Limb (tissue), 2 donors: Measurements from ENCODE around the gene PATL2.
"Not testable (repeated sequence)": the region's sequence is repeated elsewhere in the genome, so short reads cannot be mapped to it uniquely, and the experiment has no call there.

Experiments
- DNase-seq, 2 donors: peaks; one replicate each; pipeline ENCODE4 v3.0.0-alpha.2; 2016; ENCODE audit errors: extremely low spot score in 2 of 2

PATL2 gene

DNA sequence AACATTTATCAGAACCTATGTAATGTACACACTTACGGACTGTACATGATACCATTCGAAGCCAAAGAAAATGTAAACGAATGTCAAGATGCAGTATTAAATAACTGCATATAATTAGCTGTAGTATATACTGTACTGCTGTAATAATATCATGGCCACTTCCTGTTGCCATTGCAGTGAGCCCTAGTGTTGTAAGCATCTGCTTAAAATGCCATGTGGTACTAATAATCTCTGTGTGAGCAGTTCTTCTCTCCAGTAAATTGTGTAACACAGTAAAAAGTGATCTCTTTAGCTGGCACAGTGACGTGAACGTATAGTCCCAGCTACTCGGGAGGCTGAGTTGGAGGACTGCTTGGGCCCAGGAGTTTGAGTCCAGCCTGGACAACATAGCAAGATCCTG lies 56.3 kb downstream of the PATL2 start:
- DNase-seq = no peak

DNA sequence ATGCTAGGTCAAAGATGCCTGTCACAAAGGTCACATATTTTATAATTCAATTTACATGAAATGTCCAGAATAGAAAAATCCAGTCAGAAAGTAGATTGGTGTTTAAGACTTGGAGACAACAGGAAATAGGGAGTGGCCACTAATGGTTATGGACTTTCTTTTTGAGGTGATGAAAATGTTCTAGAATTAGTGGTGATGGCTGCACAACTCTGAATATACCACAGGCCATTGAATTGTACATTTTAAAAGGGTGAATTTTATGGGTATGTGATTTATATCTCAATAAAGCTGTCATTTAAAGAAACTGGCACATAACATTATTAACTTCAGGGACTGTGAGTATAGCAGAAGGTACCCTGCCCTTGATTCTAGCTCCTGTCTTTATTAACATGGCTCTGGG lies 63.5 kb downstream of the PATL2 start:
- DNase-seq = no peak

DNA sequence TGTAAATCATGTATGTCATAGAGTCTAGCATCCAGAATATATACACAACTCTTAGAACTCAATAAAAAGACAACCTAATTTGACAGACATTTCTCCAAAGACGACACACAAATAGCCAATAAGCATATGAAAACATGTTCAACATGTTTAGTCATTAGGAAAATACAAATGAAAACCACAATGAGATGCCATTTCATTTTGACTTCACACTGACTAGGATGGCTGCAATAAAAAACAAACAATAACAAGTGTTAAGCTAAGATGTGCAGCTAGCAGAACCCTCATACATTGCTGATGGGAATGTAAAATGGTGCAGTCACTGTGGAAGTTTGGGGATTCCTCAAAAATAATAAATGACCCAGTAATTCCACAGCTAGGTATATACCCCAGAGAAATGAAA lies 64.1 kb downstream of the PATL2 start:
- no peak for DNase-seq

DNA sequence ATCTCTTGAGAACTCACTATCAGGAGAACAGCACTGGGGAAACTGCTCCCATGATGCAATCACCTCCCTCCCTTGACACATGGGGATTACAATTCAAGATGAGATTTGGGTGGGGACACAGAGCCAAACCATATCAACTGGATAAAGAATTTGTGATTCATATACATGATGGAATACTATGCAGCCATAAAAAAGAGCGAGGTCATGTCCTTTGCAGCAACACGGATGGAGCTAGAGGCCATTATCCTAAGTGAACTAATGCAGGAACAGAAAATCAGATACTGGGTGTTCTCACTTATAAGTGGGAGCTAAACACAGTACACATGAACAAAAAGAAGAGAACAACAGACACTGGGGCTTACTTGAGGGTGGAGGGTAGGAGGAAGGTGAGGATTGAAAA lies 64.7 kb downstream of the PATL2 start:
- DNase-seq = no peak

DNA sequence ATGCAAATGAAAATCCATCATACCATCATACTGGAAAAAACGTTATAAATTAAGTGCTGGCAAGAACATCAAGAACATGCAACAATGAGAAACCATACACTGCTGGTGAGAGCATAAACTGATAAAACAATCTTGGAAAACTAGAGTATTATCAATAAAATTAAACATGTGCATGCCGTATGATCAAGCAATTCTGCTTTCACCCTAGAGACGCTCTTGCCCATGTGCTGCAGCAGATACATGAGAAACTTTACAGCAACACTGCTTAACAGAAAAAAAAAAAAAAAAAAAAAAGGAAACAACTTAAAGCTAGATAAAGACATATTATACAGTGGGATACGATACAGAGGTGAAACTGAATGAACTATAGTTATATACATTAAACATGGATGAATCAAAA lies 69.5 kb downstream of the PATL2 start:
- DNase-seq = no peak

DNA sequence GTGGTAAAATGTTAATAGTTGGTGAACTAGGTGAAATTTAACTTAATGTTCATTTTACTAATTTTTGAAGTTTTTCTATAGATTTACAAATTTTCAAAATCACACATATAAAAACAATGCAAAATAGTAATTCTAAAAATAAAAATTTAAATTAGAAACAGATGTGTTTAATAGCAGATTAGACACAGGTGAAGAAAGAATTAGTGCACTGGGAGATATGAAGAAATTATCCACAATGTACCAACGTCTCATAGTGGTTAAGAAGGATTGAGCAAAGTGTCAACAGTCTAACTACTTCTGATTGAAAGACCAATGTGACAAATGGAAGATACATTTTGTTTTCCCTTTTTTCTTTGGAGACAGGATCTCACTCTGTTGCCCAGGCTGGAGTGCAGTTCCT lies 74.1 kb downstream of the PATL2 start:
- no peak for DNase-seq

DNA sequence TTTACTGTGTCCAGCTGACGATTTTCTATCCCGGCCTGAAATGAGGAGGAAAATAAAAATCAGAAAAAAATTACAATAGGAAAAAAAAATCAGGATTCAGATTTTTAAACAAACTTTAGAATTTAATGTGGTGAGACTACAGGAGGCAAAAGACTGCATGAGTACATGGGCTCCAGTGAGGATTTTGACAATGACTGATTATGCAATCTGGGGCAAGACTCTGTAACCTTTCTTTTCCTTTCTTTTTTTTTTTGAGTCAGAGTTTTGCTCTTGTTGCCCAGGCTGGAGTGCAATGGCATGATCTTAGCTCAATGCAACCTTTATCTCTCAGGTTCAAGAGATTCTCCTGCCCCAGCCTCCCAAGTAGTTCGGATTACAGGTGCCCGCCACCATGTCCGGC lies 77.5 kb downstream of the PATL2 start:
- DNase-seq = no peak

DNA sequence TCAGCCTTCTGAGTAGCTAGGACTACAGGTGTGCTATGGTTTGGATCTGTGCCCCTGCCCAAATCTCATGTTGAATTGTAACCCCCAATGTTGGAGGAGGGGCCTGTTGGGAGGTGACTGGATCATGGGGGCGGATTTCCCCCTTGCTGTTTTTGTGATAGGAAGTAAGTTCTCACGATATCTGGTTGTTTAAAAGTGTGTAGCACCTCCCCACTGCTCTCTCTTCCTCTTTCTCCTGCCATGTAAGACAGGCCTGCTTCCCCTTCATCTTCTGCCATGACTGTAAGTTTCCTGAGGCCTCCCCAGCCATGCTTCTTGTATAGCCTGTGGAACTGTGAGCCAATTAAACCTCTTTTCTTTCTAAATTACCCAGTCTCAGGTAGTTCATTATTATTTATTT lies 85.8 kb downstream of the PATL2 start:
- DNase-seq = not testable (repeated sequence)

DNA sequence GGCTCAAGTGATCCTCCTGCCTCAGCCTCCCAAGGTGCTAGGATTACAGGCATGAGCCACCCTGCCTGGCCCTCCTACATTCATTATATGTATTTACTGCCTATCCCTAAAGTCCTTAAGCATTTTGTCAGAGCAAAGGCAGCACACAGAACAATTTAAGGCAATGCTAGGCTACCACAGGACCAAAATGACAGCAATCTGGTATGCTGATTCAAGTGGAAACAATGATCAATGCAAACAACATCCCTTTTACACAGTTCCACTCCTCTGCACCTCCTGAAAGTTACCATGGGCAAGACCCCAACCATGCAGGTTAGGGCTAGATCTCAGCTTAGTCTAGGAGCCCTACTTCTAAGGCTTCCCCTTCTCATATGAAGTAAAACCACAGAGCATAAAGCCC lies 87.9 kb downstream of the PATL2 start:
- DNase-seq = no peak

DNA sequence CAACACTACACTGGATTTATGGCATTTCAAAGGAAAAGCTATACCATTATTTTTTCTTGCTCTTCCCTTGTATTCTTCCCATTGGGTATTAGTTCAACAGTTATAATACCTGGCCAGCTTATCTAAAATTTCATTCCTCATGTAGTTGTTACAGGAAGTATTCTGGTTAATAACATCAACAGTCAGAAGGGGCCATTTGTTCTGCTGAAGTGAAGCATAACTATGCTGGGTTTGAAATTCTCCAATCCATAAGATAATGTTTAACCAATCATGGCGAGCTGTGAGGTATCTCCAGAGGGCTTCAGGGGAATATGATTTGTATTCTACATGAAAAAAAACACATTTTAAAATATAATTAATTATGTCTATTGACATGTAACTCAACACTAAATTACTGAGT lies 91.0 kb downstream of the PATL2 start:
- no peak for DNase-seq

DNA sequence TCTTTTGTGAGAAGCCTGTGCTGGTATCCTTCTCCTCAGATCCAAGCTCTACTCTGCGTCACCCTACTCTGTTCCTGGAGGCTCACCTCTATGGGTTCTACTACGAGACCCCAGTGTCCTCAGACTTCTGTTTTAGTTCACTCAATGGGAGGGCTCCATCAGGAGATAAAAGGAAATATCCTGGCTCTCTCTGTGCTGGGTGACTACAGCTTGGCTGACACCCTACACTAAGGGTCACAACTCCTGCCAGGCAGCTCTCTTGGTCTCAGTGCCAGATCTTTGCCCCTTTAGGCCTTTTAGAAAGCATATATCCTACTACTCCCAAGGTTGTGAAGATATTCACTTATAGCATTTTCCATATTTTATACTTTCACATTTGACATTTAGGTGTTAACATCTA lies 94.1 kb downstream of the PATL2 start:
- DNase-seq = no peak
